A172 (cell line): Measurements from ENCODE around the gene RSAD2. TPM values are rescaled to one million over a fixed set of nuclear protein-coding genes. Genes with fewer than 3 reads are reported as not detected.
A peak's percentile ranks its signal among the peaks of the same experiment; 100 is the strongest.
"Not testable (repeated sequence)": the region's sequence is repeated elsewhere in the genome, so short reads cannot be mapped to it uniquely, and the experiment has no call there.

Experiments
- DNase-seq: peaks from one replicate; pipeline ENCODE4 v3.0.0-alpha.2; 2015; ENCODE audit warnings: low spot score
- total RNA-seq: library from RNA; depleted of rRNA; stranded (reverse); fragments of >200 nt; shearing (Covaris generic); gene quantifications from 2 replicates; pipeline ENCODE4 v1.2.3, GENCODE V29; 2014

RSAD2 gene
- total RNA-seq, 1 experiment from 2014 or later, result 3.5 TPM

DNA sequence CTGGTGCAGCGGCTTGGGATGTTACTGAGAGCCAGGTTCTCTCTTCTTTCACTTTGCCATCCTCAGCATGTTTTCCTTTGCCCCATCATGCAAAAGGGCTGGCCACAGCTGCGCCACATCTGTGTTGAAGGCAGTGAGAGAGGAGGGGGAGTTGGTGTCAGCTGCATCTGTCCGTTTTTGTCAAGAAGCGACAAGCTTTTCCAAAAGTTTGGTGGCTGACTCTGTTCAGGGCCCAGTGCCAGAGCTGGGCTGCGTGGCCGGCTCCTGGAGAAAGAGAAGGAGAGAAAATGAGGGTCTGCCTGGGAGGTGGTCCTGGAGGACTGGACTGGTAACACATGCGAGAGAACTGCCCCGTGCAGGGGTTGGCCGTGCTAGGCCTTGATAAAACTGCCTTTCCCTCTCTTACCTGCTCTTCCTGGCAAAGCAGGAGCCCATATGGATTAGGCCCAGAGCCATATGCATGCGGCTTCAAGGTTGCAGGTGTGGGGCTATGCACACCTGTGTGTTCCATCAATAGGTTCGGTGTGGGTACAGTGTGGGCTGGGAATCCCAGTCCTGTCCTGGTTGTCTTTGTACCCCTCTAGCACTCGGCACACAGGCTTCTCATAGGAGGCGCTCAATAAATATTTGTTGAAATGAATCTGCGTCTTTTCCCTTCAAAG, 48.6 kb downstream of the RSAD2 start:
- DNase-seq, result no peak

DNA sequence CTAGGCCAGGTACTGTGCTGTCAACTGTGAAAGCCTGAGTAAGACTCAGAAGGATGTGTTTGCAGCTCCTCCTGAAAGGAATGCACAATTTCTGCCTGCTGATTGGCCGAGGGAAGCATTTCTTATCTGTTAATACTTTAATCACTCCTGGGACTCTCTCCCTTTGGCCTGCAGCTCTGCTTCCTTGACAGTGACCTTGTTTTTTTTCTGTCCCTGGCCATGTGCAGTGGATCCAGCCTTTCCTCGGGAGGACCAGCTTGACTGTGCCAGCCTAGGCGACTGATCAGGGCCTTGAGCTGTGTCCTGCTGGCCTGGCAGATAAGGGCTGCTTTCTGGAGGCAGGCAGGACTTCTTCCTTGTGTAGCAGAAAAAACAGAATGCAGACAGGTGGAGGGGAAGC, 49.6 kb downstream of the RSAD2 start:
- DNase-seq, result peak; percentile 60

DNA sequence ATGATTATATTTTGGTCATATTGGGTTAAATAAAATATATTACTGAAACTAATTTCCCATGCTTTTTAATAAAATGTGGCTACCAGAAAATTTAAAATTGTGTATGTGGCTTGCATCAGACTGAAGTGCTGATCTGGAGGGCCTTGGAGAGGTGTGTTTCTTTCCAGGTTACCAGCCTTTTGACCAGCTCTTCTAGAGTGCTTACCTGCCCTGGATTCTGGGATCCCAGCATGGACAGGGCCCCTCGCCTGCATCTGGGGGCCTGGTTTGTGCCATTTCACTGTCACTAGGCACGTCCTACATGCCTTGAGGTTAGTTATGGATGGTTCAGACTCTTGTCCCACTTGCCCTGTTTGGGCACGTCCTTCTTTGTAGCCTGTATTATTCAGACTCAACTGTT, 50.2 kb downstream of the RSAD2 start:
- DNase-seq, result no peak

DNA sequence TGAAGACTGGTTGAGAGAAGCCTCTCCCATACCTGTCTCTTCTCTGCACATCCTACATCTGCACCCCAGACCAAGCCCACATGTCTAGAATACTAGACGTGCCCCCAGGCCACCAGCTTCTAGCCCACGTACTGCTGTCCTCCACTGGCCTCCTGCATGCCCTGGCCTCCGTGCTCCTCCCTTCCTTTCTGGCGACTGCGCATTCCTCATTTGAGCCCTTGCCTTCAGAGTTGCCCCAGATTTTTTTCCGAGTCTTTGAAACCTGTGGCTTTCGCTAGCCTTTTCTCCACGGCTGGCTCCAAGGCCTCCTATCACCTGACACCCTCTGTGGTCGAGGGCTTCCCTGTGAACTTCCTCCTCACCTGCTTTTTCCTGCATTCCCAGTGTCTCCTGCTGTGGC, 50.9 kb downstream of the RSAD2 start:
- no peak for DNase-seq

DNA sequence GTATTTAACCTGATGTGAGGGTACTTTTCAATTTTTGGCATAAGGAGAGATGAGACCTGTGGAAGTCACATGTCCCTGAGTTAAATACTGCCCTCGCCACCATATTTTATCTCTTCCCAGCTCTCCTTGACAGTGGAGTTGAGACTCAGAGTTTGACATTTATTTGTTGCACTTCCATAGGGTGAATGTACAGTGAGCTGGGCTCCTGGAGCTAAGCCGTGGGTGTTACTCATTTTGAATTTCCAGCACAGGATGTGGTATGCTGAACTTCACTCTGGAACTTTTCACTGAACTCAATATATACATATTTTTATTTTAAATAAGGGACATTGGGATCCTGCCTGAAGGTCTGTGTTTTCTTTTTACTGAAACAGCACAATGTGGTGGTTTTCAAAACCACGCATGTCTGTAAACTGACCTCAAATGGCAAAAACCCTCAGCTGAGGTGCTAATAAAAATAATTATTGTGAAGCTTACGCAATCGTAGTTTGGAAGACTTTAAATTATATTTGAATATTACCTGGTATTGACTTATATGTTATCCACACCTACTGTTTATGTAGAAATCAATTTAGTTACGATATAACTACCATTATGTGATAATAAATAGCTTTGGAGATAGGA, 51.7 kb downstream of the RSAD2 start:
- no peak for DNase-seq

DNA sequence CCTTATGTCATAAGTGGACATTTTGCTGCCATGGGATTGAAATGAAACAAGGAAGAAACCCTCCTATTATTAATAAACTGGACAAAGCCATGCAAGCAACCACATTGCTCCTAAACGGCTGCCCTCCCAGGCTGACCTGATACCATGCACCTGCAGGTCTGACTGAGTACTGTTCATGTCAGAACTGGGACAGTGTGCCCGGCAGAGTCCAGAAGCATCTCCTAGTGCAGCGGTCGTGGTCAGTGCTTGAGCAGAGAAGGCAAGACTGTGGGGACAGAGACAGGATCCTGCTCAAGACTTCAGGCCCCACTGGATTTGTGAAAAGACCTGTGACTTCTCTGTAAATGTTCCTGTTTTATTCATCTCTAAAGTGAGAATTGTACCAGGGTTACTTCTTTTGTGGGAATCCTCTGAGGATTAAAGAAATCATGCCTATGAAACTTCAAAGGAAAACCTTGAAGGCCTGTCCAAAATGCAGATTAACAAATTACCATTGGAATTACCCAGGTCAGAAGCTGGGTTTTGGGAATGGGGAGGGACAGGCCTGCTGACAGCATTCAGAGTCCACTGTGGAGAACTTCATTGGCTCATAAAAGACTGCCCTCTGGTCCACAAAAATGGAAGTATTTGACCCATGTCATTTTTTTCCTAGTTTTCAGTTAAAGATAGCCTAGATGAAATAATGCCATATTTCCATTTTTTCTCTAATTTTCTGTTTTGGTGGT, 53.5 kb downstream of the RSAD2 start:
- no peak for DNase-seq

DNA sequence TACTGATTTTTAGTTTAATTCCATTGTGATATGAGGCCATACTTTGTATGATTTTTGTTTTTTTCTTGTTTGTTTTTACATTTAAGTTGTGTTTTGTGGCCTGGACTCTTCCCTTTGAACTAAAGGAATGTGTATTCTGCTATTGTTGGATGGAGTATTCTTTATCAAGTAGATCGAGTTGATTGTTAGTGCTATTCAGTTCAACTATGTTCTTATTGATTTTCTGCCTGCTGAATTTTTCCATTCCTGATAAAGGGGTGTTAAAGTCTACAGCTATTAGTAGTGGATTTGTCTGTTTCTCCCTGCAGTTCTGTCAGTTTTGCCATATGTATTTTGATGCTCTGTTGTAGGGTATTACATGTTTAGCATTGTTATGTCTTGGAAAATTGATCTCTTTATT, 54.2 kb downstream of the RSAD2 start:
- DNase-seq, result no peak

DNA sequence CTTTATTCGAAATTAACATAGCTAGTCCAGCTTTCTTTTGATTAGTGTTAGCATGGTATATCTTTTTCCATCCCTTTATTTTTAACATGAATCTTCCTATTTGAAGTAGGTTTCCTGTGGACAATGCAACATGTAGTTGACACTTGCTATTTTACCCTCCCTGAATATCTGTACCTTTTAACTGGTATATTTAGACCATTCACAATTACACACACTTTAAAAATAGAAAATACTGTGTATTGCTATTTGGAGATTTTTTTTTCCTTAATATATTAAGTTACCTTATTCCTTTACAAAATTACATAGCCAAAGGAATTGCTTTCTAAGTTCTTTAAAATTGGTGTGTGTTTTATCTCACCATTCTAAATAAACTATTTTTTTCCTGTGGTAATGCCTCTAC, 54.6 kb downstream of the RSAD2 start:
- DNase-seq, result no peak

DNA sequence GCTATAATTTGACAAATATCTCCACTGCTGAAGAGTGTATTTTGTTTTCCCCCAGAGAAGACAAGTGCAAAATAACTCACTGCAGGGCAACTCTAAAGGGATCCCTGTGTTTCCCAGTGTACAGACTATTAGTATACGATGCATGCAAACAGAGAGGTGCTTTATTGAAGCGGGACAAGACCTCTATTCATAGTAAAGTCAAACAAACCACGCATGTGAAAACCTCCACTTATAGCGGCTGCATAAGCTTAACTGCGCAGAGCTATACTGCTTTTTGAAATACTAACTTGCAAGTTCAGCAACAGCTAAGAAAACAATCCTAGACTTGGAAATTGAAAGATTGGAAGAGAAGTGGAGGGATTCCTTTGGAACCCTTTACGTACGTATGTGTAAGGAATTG, 55.3 kb downstream of the RSAD2 start:
- DNase-seq, result no peak

DNA sequence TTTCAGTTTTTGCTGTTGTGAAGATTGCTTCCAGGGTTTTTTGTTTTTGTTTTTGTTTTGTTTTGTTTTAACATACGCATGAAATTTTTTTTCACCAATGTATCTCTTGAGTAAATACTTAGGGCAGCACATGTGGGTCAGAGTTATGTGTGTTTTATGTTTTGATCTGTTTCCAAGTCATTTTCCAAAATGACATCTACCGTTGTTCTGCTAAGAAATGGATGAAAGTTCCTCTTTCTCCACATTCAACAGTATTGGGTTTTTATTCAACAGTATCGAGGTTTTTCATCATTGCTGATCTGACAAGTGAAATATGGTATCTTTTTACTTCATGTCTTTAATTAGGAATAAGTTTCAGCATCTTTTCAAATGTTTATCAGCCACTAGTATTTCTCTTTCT, 56.3 kb downstream of the RSAD2 start:
- DNase-seq, result no peak

DNA sequence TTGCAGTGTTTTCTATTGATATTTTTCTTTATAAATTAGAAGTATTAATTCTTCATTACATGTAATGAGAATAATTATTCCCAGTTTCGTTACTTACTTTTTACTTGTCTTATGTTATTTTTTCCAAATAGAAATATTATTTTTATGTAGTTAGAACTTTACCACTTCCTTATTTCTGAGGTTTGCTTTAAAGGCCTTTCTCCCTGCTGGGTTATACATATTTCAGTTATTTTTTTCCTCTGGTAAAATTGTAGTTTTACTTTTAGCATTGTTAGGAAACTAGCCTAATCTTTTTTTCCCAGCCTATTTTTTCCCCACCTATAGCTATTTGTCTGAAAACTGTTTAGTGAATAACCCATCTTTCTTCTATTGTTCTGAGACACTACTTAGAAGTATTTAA, 56.8 kb downstream of the RSAD2 start:
- no peak for DNase-seq

DNA sequence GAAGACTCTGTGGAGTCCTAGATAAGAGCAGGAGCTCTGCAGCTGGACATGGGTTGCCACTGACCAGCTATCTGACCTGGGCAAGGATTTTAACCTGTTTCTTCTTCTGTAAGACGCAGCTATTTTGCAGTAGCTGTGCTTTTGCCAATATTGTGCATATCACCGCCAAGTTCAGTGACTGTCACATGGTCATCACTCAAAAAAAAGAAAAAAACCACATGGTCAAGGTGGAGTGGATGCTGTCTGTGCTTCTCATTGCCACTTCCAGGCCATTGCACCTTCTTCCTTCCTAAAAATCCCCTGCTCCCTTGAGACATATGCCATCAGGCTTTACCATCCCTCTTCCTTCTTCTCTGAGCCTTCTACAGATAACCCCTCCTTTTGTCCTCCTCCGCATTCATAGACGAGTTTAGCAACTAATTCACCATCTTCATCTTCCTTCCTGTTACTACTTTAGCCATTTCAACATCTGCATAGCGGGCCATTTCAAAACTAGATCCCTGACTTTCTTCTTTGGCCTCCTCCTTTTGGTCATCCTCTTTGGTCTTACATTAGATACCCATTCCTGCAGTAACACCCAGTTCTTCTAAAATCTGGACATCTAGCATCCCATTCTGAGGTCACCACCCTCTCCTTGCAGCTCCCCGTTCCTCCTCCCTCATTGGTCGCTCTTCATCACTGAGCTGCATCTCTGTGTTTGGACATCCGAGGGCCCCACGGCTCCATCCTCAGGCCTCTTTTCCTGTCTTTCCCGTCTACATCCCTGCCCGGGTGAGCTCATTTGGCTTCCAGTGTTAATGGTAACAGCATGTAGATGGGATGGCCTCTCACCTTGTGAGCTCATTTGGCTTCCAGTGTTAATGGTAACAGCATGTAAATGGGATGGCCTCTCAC, 57.4 kb downstream of the RSAD2 start:
- no peak for DNase-seq

DNA sequence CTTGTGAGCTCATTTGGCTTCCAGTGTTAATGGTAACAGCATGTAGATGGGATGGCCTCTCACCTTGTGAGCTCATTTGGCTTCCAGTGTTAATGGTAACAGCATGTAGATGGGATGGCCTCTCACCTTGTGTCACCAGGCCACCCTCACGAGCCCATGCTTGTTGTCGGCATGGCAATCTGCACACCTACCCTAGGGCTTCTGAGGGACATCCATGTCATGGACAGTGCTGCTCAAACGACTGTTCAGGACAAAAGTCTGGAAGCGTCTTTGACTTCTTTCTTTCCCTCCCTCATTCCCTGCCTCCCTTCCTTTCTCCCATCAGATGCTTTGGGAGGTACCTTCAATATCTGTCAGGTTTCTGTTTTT, 58.1 kb downstream of the RSAD2 start:
- DNase-seq, result not testable (repeated sequence)

DNA sequence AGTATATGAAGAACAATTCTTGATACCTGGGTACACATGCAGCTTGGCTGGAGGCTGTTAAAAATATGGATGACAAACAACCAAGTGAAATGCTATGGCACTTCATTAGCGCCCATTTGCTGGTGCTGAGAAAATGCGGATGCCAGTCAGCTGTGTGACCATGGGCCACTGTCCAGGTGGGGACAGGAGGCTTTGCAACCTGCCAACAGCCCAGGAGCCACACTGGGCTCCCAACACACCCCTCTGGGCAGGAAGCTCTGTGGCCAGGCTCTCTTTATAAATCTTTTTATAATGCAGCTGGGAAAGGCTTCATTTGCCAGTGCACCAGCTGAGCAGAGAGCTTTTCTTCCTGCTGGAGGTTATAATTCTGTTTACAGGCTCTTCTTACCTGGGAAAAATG, 59.6 kb downstream of the RSAD2 start:
- no peak for DNase-seq

DNA sequence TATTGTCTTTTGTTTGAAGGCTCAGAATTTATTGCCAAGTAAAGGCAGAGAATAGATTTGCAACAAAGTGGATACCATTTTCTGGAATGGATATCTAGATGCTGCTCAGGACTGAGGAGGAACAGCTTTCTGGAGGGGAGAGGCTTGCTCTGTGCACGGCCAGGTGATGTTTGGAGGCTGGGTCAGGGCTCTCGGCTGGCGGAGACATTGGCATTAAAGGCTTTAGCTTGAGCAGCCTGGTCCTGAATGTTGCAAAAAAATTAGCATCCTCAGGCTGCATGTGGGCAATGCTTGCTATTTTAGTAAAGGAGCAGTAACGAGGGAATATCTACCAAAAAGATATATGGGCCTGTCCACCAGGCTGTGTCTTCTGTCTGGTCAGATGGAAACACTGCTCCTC, 60.0 kb downstream of the RSAD2 start:
- DNase-seq, result no peak

DNA sequence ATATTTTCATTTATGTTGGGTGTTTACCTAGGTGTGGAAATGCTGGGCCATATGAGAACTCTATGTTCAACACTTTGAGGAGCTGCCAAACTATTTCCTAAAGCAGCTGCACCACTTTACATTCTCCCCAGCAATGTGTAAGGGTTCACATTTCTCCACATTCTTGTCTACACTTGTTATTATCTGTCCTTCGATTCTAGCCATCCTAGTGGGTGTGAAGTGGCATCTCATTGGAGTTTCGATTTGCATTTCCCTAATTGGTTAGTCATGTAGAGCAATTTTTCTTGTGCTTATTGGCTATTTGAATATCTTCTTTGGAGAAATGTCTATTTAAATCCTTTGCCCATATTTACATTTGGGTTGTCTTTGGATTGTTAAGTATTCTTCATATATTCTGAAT, 61.5 kb downstream of the RSAD2 start:
- no peak for DNase-seq

DNA sequence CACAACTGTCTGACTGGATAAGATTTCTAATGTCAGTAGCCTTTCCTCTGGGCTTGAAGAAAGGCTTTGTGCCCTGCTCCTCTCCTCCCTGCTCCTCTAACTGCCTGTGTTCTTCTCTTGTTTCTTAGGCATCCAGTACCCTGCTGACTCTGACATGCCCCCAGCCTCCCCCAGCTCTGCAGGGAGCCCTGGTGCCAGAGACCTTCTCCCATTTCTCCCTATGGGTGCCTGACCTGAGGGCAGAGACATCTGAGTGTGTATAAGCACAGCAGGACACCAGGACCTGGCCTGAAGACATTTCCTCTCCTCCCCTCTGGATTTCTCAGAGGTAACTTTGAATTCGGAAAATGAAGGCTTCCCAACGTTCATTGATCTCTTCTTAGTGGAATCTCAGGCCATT, 63.2 kb downstream of the RSAD2 start:
- DNase-seq, result no peak

DNA sequence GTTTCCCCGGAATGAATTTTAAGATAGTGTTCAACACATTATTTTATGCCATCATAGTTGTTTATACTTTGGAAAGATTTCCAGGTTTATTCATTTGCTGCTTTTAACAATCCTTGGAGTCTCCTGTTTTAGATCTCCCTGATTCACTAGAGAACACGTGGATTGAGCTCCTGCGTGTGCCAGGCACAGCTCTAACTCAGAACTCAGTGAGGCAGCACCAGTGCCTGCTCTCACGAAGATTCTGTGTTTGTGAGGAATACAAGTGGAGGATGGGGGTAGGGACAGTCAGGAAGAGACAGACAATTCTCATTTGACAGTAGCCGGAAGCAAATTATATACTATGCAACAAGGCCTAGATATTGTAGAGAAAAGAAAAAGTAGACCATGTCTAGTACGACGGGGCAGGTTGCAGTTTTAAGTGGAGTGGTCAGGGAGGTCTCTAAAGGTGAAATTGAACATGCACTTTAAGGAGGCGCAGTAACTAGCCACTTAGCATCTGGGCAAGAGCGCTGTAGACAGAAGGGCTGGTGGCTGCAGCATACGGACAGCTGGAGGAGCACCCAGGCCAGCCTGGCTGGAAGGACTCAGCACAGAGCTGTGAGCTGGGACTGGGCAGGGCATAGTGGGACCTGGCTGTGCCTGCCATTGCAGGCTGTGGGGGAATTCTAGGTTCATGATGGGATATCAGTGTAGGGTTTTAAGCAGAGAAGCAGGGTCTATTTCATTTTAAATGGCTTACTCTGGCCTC, 63.9 kb downstream of the RSAD2 start:
- DNase-seq, result no peak

DNA sequence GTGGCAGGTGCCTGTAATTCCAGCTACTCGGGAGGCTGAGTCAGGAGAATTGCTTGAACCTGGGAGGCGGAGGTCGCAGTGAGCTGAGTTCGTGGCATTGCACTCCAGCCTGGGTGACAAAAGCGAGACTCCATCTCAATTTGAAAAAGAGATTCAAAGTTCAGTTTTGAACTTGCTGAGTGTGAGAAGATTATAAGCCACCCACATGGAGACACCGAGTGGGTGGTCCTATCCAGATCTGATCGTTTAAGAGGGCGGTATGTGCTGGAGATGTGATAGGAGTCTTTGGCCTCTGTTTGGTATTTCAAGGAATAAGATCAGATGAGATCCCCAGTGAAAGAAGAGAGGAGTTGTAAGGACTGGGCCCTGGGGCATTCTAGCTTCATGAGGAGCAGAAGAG, 65.3 kb downstream of the RSAD2 start:
- no peak for DNase-seq

DNA sequence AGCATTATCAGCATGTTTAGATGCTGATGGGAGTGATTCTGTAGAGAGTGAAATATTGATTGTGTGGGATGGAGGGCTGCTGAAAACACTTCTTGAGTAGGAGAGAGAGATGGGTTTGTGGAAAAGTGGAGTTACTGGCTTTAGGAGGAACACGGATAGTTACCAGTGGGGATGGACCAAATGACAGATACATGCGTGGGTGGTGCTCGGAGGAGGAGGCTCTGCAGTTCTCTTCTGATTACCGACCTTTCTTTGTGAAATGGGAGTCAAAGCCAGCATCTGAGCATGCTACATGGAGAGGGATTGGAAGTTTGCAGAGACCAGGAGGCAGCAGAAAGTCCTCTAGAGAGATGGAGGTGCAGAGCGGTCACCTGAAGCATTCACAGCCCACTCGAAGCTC, 65.9 kb downstream of the RSAD2 start:
- no peak for DNase-seq

DNA sequence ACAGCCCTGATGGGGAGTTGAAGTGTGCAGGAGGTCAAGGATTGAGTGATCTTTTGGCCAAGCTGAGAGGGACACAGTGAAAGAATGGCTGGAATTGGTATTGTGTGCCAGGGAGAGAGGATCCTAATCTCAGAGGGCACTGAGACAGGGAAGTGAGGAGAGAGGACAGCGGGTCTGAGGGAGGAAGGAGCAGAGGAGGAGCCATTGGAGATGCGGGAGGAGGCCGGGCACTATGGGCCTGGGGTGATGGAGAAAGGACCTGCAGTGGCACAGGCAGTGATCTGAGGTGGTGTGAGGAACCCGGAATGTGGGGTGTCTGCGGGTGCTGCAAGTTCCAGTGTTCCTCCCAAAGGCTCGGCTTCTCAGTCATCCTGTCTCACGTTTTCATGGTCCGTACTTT, 66.4 kb downstream of the RSAD2 start:
- DNase-seq, result no peak

DNA sequence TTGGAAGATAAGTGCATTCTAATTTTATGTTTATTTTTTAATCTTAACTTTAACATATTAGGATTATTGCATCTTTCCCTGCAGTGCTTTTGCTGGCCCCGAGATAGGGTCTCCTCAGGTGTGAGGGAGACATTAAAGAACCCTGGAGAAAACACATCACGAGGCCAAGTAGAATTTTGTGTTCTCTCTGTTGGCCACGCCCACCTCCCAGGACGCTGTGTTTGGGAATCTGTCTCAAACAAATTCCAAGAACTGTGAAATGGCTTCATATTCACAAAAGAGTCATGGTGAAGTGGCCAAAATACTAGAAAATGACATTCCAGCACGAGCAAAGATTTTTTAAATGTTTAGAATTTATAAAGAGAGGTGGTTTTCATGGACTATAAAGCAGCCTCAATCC, 67.0 kb downstream of the RSAD2 start:
- DNase-seq, result no peak
